ENCODE results near the gene LCORL. TPM values are rescaled to one million over a fixed set of nuclear protein-coding genes. Genes with fewer than 3 reads are reported as not detected.
"Not testable (repeated sequence)": the region's sequence is repeated elsewhere in the genome, so short reads cannot be mapped to it uniquely, and the experiment has no call there.

The LCORL gene
- total RNA-seq, 2 experiments from 2014 or later = 8.1 to 10.5 TPM

DNA sequence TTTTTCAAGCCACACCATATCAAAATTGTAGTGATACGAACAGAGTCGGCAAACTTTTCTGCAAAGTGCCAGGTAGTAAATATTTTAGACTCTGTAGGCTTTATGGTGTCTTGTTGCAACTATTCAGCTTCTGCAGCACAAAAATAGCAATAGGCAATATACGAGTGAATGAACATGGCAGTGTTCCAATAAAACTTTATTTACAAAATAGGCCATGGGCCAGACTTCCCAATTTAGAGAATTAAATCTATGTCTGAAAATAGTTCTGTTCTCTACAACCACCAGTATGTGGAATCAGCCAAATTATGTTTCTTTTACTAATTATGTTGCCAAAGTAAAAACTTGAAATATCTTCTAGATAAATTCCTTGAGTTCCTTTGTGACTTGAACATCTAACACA is 154.3 kb downstream of the LCORL start:
- no peak for DNase-seq

DNA sequence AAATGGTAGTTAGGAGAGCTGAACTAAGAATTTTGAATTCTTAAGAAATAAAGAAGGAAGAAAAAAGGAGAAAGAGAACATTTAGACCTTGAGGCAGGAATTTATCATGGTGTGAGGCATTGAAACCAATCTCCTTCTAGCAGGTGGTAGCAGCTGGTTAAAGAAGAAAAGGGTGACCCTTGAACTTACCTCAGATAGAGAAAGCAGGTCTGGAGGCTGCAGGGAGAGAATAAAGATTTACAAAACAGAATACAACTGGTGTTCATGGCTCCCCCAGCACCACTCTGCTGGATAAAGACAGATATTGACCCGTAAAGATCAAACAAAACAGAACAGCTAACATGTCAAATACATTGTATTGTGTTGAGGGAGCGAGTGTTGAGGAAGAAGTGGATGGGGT is 154.7 kb downstream of the LCORL start:
- H3K27ac Mint-ChIP-seq = no peak overlapping the region
- ChIA-PET CTCF (no interaction called here), POLR2A (no interaction called here)
- peaks cover 19% of the 10 kb centered on the region for H3K36me3 Mint-ChIP-seq
- DNase-seq = no peak
- intact Hi-C loops (cut with micrococcal nuclease) = no loop called here
- H3K9me3 Mint-ChIP-seq = peaks cover 10% of the 10 kb centered on the region
- no peaks in the 10 kb centered on the region for H3K4me1 Mint-ChIP-seq (ENCODE audit: low read depth)
- H3K27me3 Mint-ChIP-seq = no peaks in the 10 kb centered on the region
- no peak overlapping the region for H3K4me3 Mint-ChIP-seq

More for the DNA sequence above, 154.3 kb downstream of the LCORL start:
- ChIA-PET CTCF (no interaction called here), POLR2A (no interaction called here)
- Mint-ChIP-seq H3K9me3 (peaks cover 5% of the 10 kb centered on the region), H3K4me3 (no peak overlapping the region), H3K4me1 (ENCODE audit: low read depth) (no peaks in the 10 kb centered on the region), H3K27me3 (no peaks in the 10 kb centered on the region), H3K27ac (no peak overlapping the region), H3K36me3 (peaks cover 14% of the 10 kb centered on the region)
- intact Hi-C loops (cut with micrococcal nuclease) = no loop called here

DNA sequence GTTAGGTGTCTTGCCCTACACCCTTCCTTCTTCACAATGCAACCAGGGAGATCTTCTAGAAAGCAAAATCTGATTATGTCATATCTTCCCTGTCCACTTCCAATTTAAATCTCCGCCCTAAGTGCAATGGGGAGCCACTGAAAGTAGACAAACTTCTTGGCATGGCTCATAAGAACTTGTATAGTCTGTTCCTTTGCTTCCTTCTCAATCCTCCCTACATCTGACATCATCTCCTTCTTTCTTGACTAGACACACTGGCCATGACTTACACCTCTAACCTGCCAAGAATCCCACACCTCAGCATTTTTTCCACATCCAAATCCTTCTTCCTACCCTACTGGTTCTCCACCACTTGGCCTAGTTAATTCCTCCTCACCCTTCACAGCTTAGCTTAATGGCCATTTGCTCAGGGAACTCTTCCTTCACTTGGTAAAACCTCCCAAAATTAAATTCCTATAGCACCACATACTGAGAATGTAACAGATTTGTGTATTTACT is 155.6 kb downstream of the LCORL start:
- Mint-ChIP-seq H3K27me3 (no peaks in the 10 kb centered on the region), H3K27ac (no peak overlapping the region), H3K4me1 (ENCODE audit: low read depth) (no peaks in the 10 kb centered on the region), H3K36me3 (peaks cover 22% of the 10 kb centered on the region), H3K4me3 (no peak overlapping the region), H3K9me3 (peaks cover 13% of the 10 kb centered on the region)
- ChIA-PET CTCF (no interaction called here), POLR2A (no interaction called here)
- intact Hi-C loops (cut with micrococcal nuclease) = no loop called here
- DNase-seq = no peak

DNA sequence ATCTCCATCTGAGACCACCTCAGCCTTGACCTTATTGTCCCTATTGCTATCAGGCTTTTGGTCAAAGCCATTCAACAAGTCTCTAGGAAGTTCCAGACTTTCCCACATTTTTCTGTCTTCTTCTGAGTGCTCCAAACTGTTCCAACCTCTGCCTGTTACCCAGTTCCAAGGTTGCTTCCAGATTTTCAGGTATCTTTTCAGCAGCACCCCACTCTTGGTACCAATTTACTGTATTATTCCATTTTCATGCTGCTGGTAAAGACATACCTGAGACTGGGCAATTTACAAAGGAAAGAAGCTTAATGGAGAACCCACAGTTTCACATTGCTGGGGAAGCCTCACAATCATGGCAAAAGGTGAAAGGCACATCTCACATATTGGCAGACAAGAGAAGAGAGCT is 159.6 kb downstream of the LCORL start:
- DNase-seq; POLR2A ChIA-PET; CTCF ChIA-PET; intact Hi-C loops (cut with micrococcal nuclease); H3K27me3 Mint-ChIP-seq; H3K4me1 Mint-ChIP-seq (ENCODE audit: low read depth); H3K4me3 Mint-ChIP-seq; H3K27ac Mint-ChIP-seq: not testable (repeated sequence)
- H3K9me3 Mint-ChIP-seq = peaks cover 16% of the 10 kb centered on the region
- peaks cover 26% of the 10 kb centered on the region for H3K36me3 Mint-ChIP-seq

DNA sequence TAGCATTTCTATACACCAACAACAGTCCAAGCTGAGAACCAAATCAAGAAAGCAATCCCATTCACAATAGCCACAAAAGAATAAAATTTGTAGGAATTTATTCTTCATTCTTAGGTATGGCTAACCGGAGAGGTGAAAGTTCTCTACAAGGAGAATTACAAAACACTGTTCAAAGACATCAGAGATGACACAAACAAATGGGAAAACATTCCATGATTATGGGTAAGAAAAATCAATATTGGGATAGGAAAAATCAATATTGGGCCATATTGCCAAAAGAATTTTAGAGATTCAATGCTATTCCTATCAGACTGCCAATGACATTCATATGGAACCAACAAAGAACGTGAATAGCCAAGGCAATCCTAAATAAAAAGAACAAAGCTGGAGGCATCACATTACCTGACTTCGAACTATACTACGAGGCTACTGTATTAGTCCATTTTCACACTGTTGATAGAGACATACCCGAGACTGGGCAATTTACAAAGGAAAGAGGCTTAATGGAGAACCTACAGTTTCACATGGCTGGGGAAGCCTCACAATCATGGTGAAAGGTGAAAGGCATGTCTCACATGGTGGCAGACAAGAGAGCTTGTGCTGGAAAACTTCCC is 161.7 kb downstream of the LCORL start:
- DNase-seq = no peak
- POLR2A ChIA-PET = interaction anchor here (0.6 kb wide), 1 partner anchor 21 kb away, joined by 3 read pairs; no protein-coding TSS in a partner anchor
- Mint-ChIP-seq H3K4me1 (ENCODE audit: low read depth) (no peaks in the 10 kb centered on the region), H3K9me3 (peaks cover 16% of the 10 kb centered on the region), H3K27ac (no peak overlapping the region), H3K27me3 (no peaks in the 10 kb centered on the region), H3K4me3 (no peak overlapping the region), H3K36me3 (peaks cover 26% of the 10 kb centered on the region)
- intact Hi-C loops (cut with micrococcal nuclease) = no loop called here
- CTCF ChIA-PET = no interaction called here

DNA sequence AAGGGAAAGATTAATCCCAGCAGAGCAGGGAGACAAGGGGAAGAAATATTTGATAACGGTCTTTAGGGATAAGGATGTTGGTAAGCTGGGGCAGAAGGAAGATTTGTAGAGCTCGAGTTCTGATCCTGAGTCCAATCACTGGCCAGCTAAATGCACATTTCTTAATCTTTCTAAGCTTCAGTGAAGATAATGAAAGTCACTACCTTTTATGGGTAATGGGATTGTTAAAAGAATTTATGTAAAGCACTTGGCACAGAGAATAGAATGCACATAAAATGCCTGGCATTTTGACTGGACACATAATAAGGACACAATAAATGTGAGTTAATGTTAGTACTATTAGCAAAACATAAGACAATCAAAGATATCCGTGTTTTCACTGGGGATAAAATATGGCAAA is 167.5 kb downstream of the LCORL start:
- H3K9me3 Mint-ChIP-seq = peaks cover 3% of the 10 kb centered on the region
- peaks cover 4% of the 10 kb centered on the region for H3K36me3 Mint-ChIP-seq
- ChIA-PET CTCF (no interaction called here), POLR2A (no interaction called here)
- intact Hi-C loops (cut with micrococcal nuclease) = no loop called here
- H3K27ac Mint-ChIP-seq = no peak overlapping the region
- H3K27me3 Mint-ChIP-seq = no peaks in the 10 kb centered on the region
- no peaks in the 10 kb centered on the region for H3K4me1 Mint-ChIP-seq (ENCODE audit: low read depth)
- no peak overlapping the region for H3K4me3 Mint-ChIP-seq
- no peak for DNase-seq

DNA sequence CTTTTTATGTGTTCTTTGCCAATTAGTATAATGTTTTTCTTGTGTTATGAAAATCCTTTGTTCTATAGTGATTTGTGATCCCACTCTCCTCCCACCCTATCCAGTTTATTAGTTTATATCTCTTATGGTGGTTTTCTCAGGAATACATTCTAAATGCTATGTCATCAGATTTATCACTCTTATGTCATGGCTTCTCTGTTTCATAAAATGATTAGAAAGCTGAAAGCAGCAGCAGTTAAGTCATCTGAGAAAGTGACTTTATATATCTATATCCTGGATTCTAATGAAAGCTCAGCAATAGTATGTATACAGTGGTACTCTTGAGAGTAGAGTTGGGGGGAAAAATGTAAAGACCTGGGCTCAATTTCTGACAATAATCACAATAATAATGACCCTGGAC is 169.6 kb downstream of the LCORL start:
- intact Hi-C loops (cut with micrococcal nuclease) = no loop called here
- no peak for DNase-seq
- H3K36me3 Mint-ChIP-seq = peaks cover 3% of the 10 kb centered on the region
- POLR2A ChIA-PET = no interaction called here
- no peak overlapping the region for H3K4me3 Mint-ChIP-seq
- no peaks in the 10 kb centered on the region for H3K27me3 Mint-ChIP-seq
- H3K9me3 Mint-ChIP-seq = no peaks in the 10 kb centered on the region
- CTCF ChIA-PET = no interaction called here
- H3K27ac Mint-ChIP-seq = no peak overlapping the region
- no peaks in the 10 kb centered on the region for H3K4me1 Mint-ChIP-seq (ENCODE audit: low read depth)

DNA sequence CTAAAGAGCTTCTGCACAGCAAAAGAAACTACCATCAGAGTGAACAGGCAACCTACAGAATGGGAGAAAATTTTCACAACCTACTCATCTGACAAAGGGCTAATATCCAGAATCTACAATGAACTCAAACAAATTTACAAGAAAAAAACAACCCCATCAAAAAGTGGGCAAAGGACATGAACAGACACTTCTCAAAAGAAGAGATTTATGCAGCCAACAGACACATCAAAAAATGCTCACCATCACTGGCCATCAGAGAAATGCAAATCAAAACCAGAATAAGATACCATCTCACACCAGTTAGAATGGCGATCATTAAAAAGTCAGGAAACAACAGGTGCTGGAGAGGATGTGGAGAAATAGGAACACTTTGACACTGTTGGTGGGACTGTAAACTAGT is 171.3 kb downstream of the LCORL start:
- POLR2A ChIA-PET = not testable (repeated sequence)

DNA sequence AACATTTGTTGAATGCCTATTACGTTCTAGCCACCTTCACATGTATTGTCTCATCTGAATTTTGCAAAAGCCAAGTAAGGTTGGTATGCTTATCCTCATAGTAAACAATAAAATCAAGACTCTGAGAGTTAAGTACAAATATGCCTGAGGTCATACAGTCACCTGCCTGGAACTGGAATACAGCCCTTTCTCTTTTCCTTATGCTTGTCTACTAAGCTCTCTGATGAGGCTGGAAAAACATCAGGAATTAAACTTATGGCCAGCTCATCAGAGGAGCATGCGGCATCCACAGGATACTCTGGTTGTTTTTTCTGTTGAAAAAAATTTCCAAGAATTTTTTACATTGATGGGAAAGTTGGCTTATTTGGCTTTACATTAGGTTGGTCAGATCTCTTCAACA is 175.3 kb downstream of the LCORL start:
- Mint-ChIP-seq H3K36me3 (peaks cover 41% of the 10 kb centered on the region), H3K27ac (no peak overlapping the region), H3K4me1 (ENCODE audit: low read depth) (no peaks in the 10 kb centered on the region), H3K27me3 (no peaks in the 10 kb centered on the region), H3K4me3 (no peak overlapping the region), H3K9me3 (no peaks in the 10 kb centered on the region)
- CTCF ChIA-PET = no interaction called here
- intact Hi-C loops (cut with micrococcal nuclease) = no loop called here
- DNase-seq = no peak
- POLR2A ChIA-PET = no interaction called here

More for the DNA sequence above, 171.3 kb downstream of the LCORL start:
- peaks cover 13% of the 10 kb centered on the region for H3K36me3 Mint-ChIP-seq
- intact Hi-C loops (cut with micrococcal nuclease); H3K9me3 Mint-ChIP-seq; H3K4me3 Mint-ChIP-seq; DNase-seq; H3K4me1 Mint-ChIP-seq (ENCODE audit: low read depth); CTCF ChIA-PET; H3K27me3 Mint-ChIP-seq; H3K27ac Mint-ChIP-seq: not testable (repeated sequence)

DNA sequence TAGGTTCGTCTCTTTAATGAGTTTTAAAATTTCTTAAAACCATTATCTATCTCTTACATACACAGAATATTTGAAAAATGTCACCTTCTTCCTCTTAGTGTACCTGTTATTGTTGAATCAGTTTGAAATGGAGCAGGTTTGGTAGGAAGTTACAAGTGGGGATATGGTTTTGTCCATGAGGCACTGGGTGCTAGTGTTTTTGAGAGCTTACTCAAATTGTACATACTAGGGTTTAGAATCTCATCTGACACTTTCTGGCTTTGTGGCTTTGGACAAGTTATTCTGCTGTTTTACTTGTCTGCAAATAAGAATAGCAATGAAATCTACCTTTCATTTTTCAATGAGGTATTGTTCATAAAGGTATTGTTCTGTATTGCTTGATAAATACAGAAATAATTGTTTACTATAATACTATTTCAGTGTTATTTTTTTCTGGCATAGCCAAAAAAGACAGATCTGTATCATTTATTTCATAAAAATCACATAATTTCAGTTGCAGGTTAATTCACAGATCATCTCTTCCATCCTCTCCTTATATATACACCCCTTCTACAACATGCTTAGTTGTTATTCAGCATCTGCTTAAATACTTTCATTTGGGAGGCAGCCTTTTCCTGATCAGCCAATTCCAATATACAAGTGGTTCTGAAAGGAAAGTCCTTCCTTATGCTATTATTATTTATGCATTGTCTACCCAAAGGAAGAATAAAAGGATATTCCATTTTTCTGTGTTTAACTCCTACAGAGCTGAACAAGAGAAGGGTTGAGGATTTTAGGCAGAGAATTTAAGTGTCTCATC is 197.5 kb downstream of the LCORL start:
- CTCF ChIA-PET = no interaction called here
- Mint-ChIP-seq H3K27ac (no peak overlapping the region), H3K36me3 (peaks cover 52% of the 10 kb centered on the region), H3K4me3 (no peak overlapping the region), H3K9me3 (no peaks in the 10 kb centered on the region), H3K27me3 (no peaks in the 10 kb centered on the region), H3K4me1 (ENCODE audit: low read depth) (peaks cover 6% of the 10 kb centered on the region)
- intact Hi-C loops (cut with micrococcal nuclease) = no loop called here
- POLR2A ChIA-PET = no interaction called here
- DNase-seq = no peak

DNA sequence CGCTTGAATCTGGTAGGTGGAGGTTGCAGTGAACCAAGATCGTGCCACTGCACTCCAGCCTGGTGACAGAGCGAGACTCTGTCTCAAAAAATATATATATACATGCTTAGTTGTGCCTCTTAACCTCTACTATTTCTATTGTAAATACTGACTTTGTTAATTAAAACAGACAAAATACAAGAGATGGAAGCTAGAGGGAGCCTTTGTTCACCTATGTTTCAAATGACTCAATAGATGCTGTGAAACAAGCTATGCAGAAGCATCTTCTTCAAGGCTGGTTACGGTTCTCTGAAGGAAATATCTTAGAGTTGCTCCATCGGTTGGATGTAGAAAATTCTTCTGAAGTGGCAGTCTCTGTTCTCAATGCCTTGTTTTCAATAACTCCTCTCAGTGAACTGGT is 204.5 kb downstream of the LCORL start:
- Mint-ChIP-seq H3K36me3 (peaks cover 47% of the 10 kb centered on the region), H3K27ac (no peak overlapping the region), H3K4me1 (ENCODE audit: low read depth) (peaks cover 15% of the 10 kb centered on the region), H3K27me3 (no peaks in the 10 kb centered on the region), H3K9me3 (no peaks in the 10 kb centered on the region), H3K4me3 (no peak overlapping the region)
- no peak for DNase-seq
- intact Hi-C loops (cut with micrococcal nuclease) = loop anchor here (1.0 kb wide), 1 partner anchor 550 kb away; no protein-coding TSS in a partner anchor
- ChIA-PET CTCF (interaction anchor here (0.7 to 2.6 kb wide), 32 partner anchors 8 to 778 kb away, joined by 3 to 22 read pairs (median 4); partner anchors contain the start of gene LCORL), POLR2A (interaction anchor here (1.0 kb wide), 1 partner anchor 19 kb away, joined by 3 read pairs; no protein-coding TSS in a partner anchor)

DNA sequence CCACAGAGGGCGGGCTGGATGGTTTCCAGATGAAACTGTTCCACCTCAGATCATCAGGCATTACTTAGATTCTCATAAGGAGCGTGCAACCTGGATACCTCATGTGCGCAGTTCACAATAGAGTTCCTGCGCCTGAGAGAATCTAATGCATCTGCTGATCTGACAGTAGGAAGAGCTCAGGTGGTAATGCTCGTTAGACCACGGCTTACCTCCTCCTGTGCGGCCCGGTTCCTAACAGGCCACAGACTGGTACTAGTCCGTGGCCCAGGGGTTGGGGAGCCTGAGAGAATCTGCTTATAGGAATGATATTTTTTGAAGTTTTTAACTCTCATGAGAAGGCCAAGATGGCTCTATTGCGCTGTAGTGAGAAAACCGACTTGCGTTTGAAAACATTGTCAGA is 205.4 kb downstream of the LCORL start:
- ChIA-PET CTCF (interaction anchor here (0.7 to 2.6 kb wide), 15 partner anchors 10 to 779 kb away, joined by 3 to 22 read pairs (median 9); partner anchors contain the start of gene LCORL), POLR2A (no interaction called here)
- H3K27me3 Mint-ChIP-seq = no peaks in the 10 kb centered on the region
- intact Hi-C loops (cut with micrococcal nuclease) = no loop called here
- DNase-seq = no peak
- no peak overlapping the region for H3K4me3 Mint-ChIP-seq
- H3K27ac Mint-ChIP-seq = no peak overlapping the region
- H3K9me3 Mint-ChIP-seq = no peaks in the 10 kb centered on the region
- peaks cover 50% of the 10 kb centered on the region for H3K36me3 Mint-ChIP-seq
- H3K4me1 Mint-ChIP-seq (ENCODE audit: low read depth) = peaks cover 19% of the 10 kb centered on the region

All from activated CD4-positive, alpha-beta memory T cell treated with anti-CD3 and anti-CD28 coated beads for 36 hours (primary cell).